CD4-positive, alpha-beta T cell treated with Interleukin-12 subunit alpha and Interleukin-12 subunit beta, for 1 hour (primary cell): Measurements from ENCODE around the gene TCAF2.
"Not testable (repeated sequence)": the region's sequence is repeated elsewhere in the genome, so short reads cannot be mapped to it uniquely, and the experiment has no call there.

Source experiments
- DNase-seq: peaks from one replicate; pipeline ENCODE4 v3.0.0-alpha.2; 2020

The TCAF2 gene

DNA sequence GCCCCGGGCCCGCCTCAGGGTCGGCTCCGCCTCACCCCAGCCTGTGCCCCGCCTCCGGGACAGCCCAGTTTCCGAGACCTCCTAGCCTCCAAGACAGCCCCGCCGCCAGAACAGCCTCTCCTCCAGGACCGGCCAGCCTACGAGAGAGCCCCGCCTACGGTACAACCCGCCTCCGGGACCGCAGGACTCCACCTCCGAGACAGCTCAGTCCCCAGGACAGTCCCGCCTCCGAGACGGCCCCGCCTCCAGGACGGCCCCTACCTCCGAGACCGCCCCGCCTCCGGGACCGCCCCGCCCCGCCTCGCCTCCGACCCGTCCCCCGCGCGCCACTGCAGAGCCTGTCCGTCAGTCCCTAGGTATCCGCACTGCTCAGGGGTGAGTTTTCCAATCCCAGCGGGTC lies at the start of gene TCAF2:
TSS of gene TCAF2 (plus strand) at position 329 of the 400 bp plus-strand sequence.
- peak; percentile 73 for DNase-seq

- not testable (repeated sequence) for DNase-seq
These were observed 49.3 kb upstream of the TCAF2 start, which contains the start of gene CTAGE15 for GRCh38 chr7:143571501-143571900. Gene CTAGE15 (plus strand): TSS chr7:143571801. CDS start chr7:143571818, 17 bp downstream.

GRCh38 chr7:143588183-143588582 lies 32.6 kb upstream of the TCAF2 start:
- DNase-seq: not testable (repeated sequence)

- DNase-seq: not testable (repeated sequence)
These were observed 30.9 kb upstream of the TCAF2 start for GRCh38 chr7:143589897-143590296.

GRCh38 chr7:143598086-143598485 lies 22.7 kb upstream of the TCAF2 start:
- DNase-seq: not testable (repeated sequence)

DNA sequence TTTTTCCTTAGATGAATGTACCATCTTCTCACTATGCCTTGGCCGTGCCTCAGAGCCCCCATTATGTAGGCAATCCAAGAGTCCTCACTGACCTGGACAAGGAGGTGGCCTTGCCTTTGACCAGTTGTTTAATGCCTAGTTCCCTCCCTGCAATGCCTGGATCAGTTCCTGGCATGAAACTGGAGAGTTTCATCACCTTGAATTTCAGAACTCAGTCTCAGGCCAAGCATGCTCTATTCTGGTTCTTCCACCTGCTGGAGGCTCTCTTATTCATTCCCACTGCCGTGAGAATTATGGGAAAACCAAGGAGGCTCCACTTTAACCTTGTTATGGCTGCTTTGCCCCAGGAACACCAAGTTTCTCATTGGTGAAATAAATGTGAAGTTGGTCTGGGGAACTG lies 17.2 kb upstream of the TCAF2 start:
- not testable (repeated sequence) for DNase-seq

- DNase-seq: not testable (repeated sequence)
These were observed 14.7 kb upstream of the TCAF2 start for GRCh38 chr7:143606088-143606487.

DNA sequence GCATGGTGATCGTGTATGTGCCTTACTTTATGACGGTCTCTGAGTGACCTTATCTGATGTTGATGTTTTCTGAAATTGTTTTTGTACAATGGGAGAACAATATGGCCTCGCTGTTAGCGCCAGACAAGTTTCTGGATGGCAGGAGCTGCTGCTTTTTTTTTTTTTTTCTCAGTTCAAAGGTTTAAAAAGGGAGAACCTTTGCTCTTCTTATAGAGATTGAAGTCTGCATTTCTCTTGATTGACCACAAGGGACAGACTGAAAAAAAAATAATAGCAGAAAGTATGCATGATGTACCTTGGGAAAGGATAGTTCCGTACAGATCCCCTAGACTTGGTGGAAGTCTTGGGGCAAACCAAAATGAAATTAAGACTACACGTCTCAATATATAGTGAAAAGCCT lies 5.2 kb upstream of the TCAF2 start:
- not testable (repeated sequence) for DNase-seq

- not testable (repeated sequence) for DNase-seq
These were observed 3.6 kb upstream of the TCAF2 start for GRCh38 chr7:143617204-143617603.

GRCh38 chr7:143620058-143620457 lies 716 bp upstream of the TCAF2 start:
- DNase-seq: not testable (repeated sequence)

GRCh38 chr7:143621175-143621574 lies 401 bp downstream of the TCAF2 start:
- DNase-seq: not testable (repeated sequence)

DNA sequence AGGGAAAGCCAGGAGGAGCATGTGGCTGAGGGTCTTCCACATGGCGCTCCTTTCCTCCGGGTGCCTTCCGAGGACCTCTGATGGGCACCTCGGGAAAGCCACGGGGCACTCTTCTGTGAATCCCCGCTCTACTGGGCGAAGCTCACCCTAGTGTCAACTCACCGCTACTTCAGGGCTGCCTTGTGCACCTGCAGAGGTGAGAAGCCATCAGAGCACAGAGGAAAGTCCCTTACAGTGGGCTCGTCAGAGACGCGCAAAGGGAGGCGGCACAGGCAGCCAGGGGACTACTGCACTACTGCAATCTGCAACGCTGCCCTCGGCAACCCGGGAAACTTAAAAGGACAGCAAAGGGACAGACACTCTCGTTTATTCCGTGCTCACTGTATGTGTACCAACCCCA lies 1.4 kb downstream of the TCAF2 start:
- DNase-seq: not testable (repeated sequence)

DNA sequence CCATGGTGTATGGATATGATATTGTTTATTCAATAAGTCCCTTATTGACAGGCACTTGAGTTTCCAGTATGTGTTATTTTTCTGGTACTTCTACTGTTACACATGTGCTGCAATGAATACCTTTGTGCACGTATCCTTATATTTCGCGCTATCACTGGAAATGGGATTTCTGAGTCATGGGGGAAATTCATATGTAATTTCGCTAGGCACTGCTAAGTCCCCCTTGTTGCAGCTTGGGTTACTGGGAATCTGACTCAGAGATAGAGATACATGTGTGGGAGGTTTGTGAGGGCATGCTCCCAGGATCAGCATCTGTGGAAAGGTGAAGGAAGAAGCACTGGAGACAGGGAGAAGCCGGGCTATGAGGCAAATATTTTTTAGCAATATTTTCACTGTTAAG lies 9.9 kb downstream of the TCAF2 start:
- DNase-seq: not testable (repeated sequence)

DNA sequence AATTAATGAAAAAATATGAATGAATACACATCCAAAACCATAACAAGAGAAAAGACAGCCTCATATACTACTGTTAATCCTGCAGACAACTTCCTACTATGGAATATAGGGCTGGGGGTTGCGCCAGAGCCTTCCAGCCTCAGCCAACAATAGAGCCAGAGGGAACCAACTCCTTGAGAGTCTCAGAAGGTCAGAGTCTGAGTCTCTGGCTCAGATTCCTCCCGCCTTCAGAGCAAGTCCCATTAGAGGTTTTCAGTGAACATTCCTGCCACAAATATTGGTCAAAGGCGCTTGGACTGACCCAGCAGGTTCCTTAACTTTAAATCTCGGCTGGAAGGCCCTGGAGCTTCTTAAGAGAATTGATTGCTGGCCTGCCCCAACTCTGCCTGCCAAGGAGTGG lies 11.7 kb downstream of the TCAF2 start:
- not testable (repeated sequence) for DNase-seq

DNA sequence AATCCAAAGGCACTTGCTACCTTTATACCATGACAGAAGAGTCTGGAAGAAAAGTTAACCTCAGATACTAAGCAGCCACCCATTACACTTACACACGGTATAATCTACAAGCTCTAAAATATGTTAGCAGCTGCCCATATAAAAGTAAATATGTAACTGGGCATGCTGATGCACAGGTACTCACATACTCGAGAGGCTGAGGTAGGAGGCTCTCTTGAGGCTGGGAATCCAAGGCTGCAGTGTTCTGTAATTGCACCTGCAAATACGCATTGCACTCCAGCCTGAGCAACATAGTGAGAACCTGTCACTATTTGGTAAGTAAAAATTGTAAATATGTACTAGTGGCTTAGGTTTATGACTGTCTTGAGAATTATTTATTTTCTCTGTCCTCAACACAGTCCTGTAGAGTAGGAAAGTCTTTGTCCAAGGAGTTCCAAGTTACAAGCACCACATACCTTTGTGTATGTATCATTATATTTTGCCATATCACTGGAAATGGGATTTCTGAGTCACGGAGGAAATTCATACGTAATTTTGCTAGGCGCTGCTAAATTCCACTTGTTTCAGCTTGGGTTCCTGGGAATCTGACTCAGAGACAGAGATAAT lies 12.3 kb downstream of the TCAF2 start:
- not testable (repeated sequence) for DNase-seq

- not testable (repeated sequence) for DNase-seq
These were observed 14.8 kb downstream of the TCAF2 start for GRCh38 chr7:143635364-143636240.

DNA sequence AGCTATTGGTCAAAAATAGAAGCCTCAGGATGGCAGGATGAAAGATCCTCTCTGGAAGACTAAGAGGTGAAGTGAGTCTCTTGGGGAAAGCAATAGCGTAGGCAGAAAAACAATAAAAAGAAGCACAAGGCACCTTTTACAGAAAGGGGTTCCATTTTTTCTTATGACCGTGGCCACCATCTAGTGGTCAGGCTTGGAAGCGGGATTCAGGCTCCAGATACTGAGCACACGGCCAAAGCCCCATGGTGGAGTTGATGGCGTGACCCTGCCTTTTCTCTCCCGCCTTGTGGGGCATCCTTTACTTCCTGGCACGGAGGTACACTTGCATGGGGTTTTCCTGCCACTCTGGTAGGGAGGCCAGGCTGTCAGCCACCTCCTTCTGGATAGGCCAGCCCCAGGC lies 18.6 kb downstream of the TCAF2 start:
- DNase-seq: not testable (repeated sequence)

- not testable (repeated sequence) for DNase-seq
These were observed 19.9 kb downstream of the TCAF2 start for GRCh38 chr7:143640528-143641189.

DNA sequence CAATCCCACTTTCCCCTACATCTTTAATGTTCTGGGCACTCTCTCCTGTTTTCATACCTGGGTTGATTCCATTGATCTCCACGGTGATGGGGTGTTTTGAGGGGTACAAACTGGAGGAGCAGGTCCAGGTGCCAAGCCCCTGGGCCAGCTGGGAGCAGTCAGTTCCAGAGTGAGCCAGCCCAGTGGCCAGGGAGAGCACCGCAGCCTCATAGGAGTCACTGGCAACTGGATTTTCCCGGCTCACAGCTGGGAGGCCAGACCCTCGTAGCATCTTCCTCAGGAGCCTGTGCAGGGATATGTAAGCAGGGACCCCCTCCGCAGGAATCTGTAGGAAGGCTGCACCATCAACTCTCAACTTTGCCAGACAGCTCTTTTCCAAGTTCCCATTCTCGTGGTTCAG lies 25.8 kb downstream of the TCAF2 start:
- DNase-seq: not testable (repeated sequence)

DNA sequence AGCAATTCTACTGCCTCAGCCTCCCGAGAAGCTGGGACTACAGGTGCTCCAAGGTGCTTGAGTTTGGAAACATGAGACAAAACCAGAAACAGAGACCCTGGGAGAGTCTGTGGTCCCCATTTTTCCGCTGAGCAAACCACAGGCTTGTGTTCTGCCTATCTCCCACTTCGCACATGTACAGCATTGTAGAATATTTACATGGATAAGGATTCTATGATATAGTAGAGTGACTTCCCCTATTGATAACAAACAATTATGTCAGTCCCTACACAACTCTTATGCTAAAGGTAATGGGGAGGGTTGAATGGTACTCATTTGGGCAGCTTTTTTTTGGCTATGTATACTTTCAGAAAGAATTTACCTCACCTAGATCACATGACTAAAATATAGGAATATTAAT lies 29.1 kb downstream of the TCAF2 start:
- DNase-seq: not testable (repeated sequence)

DNA sequence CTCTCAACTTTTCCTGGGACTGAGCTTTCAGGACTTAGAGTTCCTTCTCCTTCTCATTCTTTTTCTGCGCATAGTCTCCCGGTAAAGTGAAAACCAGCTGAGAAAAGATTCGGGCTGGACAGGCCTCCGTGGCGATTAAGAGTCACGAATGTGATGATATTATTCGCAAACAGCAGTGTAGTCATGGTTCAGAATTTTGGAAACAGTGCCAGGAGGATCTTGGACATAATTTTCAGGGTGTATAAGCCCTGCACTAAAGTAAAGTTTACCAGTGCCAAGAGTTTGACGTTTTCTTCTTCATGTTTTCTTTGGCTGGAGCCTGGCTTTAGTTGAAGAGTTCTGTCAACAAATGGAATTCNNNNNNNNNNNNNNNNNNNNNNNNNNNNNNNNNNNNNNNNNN lies 29.7 kb downstream of the TCAF2 start:
- DNase-seq: not testable (repeated sequence)
